ENCODE data around the gene TTLL3.
"Not testable (repeated sequence)": the region's sequence is repeated elsewhere in the genome, so short reads cannot be mapped to it uniquely, and the experiment has no call there.

Gene TTLL3

GRCh38 chr3:9843715-9844438 lies 33.8 kb downstream of the TTLL3 start, which contains the start of gene RPUSD3:
RPUSD3 (minus strand) TSS chr3:9844008; CDS start chr3:9843990, 18 bp downstream.
- peak; percentile 97 for DNase-seq

GRCh38 chr3:9846231-9846630 lies 36.2 kb downstream of the TTLL3 start:
- DNase-seq: no peak

- no peak for DNase-seq
Observed at GRCh38 chr3:9846931-9847488, 36.9 kb downstream of the TTLL3 start.

- not testable (repeated sequence) for DNase-seq
Observed at GRCh38 chr3:9847870-9848269, 37.8 kb downstream of the TTLL3 start.

- DNase-seq: not testable (repeated sequence)
Observed at GRCh38 chr3:9848860-9849259, 38.8 kb downstream of the TTLL3 start.

GRCh38 chr3:9851383-9851782 lies 41.3 kb downstream of the TTLL3 start:
- not testable (repeated sequence) for DNase-seq

GRCh38 chr3:9851926-9852325 lies 41.9 kb downstream of the TTLL3 start:
- not testable (repeated sequence) for DNase-seq

GRCh38 chr3:9852528-9852927 lies 42.5 kb downstream of the TTLL3 start:
- no peak for DNase-seq

GRCh38 chr3:9854291-9854940 lies 44.4 kb downstream of the TTLL3 start:
- DNase-seq: not testable (repeated sequence)

- no peak for DNase-seq
Observed at GRCh38 chr3:9855594-9855993, 45.5 kb downstream of the TTLL3 start.

- DNase-seq: no peak
Observed at GRCh38 chr3:9859530-9860025, 49.5 kb downstream of the TTLL3 start.

- no peak for DNase-seq
Observed at GRCh38 chr3:9861201-9861600, 51.1 kb downstream of the TTLL3 start.

- DNase-seq: no peak
Observed at GRCh38 chr3:9861626-9862130, 51.6 kb downstream of the TTLL3 start.

- DNase-seq: no peak
Observed at GRCh38 chr3:9862391-9863057, 52.5 kb downstream of the TTLL3 start.

- no peak for DNase-seq
Observed at GRCh38 chr3:9863058-9863772, 53.2 kb downstream of the TTLL3 start.

GRCh38 chr3:9864200-9864927 lies 54.3 kb downstream of the TTLL3 start:
- DNase-seq: no peak

- not testable (repeated sequence) for DNase-seq
Observed at GRCh38 chr3:9865125-9865637, 55.1 kb downstream of the TTLL3 start.

GRCh38 chr3:9866639-9867038 lies 56.6 kb downstream of the TTLL3 start:
- DNase-seq: no peak

GRCh38 chr3:9867106-9867505 lies 57.0 kb downstream of the TTLL3 start:
- no peak for DNase-seq

- DNase-seq: no peak
Observed at GRCh38 chr3:9869955-9870354, 59.9 kb downstream of the TTLL3 start.

- DNase-seq: no peak
Observed at GRCh38 chr3:9870978-9871377, 60.9 kb downstream of the TTLL3 start.
